Caco-2 (cell line): ENCODE data around the gene LMF2. TPM values are rescaled to one million over a fixed set of nuclear protein-coding genes. Genes with fewer than 3 reads are reported as not detected.

Experiments used
- BruUV-seq: library from RNA; stranded (reverse); fragments of 400-500 nt; replicated peaks from 2 replicates; lab custom pipeline; 2021; lab: Mats Ljungman, UMichigan
- CTCF ChIA-PET: fragments of 300-600 bp; sonication (Branson Sonifier 250); formaldehyde crosslinking; loops from one replicate; lab custom pipeline; 2022; ENCODE audit warnings: antibody characterized with exemption; lab: Charles Lee
- POLR2A ChIA-PET: fragments of 300-600 bp; sonication (Branson Sonifier 250); formaldehyde crosslinking; loops from one replicate; lab custom pipeline; 2022; ENCODE audit warnings: antibody characterized with exemption; lab: Charles Lee
- DNase-seq, 2 experiments: peaks; one replicate each; pipeline versions ENCODE4 v3.0.0 to v3.0.0-alpha.2; 2020 to 2022
- H3K27me3 ChIP-seq: replicated peaks from 2 replicates; pipeline ENCODE4 v1.6.0; 2011; ENCODE audit warnings: low read length; ENCODE audit not compliant: control insufficient read depth, insufficient read depth
- H3K36me3 ChIP-seq: 2 replicates; pipeline ENCODE4 v1.5.1; 2011; ENCODE audit warnings: low read length; ENCODE audit not compliant: control insufficient read depth, insufficient read depth
- H3K4me1 ChIP-seq: fragments of 250-450 bp; sonication (Bioruptor Pico); 2 replicates; pipeline ENCODE4 v1.5.1; 2020; ENCODE audit warnings: mild to moderate bottlenecking
- H3K4me3 ChIP-seq: 2 replicates; pipeline ENCODE4 v1.5.1; 2011; ENCODE audit warnings: low read depth, mild to moderate bottlenecking, control low read depth, low read length
- H3K9me3 ChIP-seq: fragments of 250-450 bp; sonication (Bioruptor Pico); 2 replicates; pipeline ENCODE4 v1.5.1; 2020; ENCODE audit warnings: mild to moderate bottlenecking, moderate library complexity
- H3K27ac Mint-ChIP-seq: one replicate; pipeline ENCODE4 v1.8.0; 2022; ENCODE audit warnings: mixed read lengths; ENCODE audit not compliant: unreplicated experiment
- H3K27me3 Mint-ChIP-seq: one replicate; pipeline ENCODE4 v1.8.0; 2022; ENCODE audit warnings: mixed read lengths; ENCODE audit not compliant: insufficient read depth, unreplicated experiment
- H3K36me3 Mint-ChIP-seq: one replicate; pipeline ENCODE4 v1.8.0; 2022; ENCODE audit warnings: mild to moderate bottlenecking, mixed read lengths; ENCODE audit not compliant: insufficient read depth, unreplicated experiment
- H3K4me1 Mint-ChIP-seq: one replicate; pipeline ENCODE4 v1.8.0; 2022; ENCODE audit warnings: low read depth, mixed read lengths; ENCODE audit not compliant: unreplicated experiment
- H3K4me3 Mint-ChIP-seq: one replicate; pipeline ENCODE4 v1.8.0; 2022; ENCODE audit warnings: mild to moderate bottlenecking, moderate library complexity, mixed read lengths; ENCODE audit not compliant: unreplicated experiment
- H3K9me3 Mint-ChIP-seq: one replicate; pipeline ENCODE4 v1.8.0; 2022; ENCODE audit warnings: mixed read lengths; ENCODE audit not compliant: unreplicated experiment
- intact Hi-C: fragments of 100-400 bp; cut with micrococcal nuclease; formaldehyde crosslinking; loops from one replicate; pipeline ENCODE4 v1.10.0; 2022; ENCODE audit not compliant: unreplicated experiment
- total RNA-seq: library from RNA; stranded (reverse); gene quantifications from 2 replicates; pipeline ENCODE4 v1.2.3, GENCODE V29; 2022
- TF ChIP-seq, protein P1 (sequence below), 2 experiments: fragments of 200-600 bp in 1 of 2; IDR thresholded peaks; 1 replicate in 1 of 2; 2 replicates in 1 of 2; pipeline versions ENCODE4 v1.5.1 to v1.8.0; 2011 to 2022; ENCODE audit warnings: antibody characterized with exemption in 1 of 2, control low read depth in 1 of 2, inconsistent platforms in 1 of 2, low read depth in 1 of 2, low read length in 1 of 2, mild to moderate bottlenecking in 1 of 2, moderate library complexity in 1 of 2; ENCODE audit not compliant: insufficient read depth in 1 of 2, severe bottlenecking in 1 of 2, unreplicated experiment in 1 of 2

LMF2 gene
- total RNA-seq, 1 experiment from 2014 or later: 68.8 TPM

GRCh38 chr22:50529416-50529896 is 22.0 kb upstream of the LMF2 start:
- Histone ChIP-seq H3K27me3 (no peaks in the 10 kb centered on the region), H3K36me3 (no peaks in the 10 kb centered on the region), H3K4me1 (peaks cover 35% of the 10 kb centered on the region), H3K9me3 (no peaks in the 10 kb centered on the region), H3K4me3 (no peak overlapping the region)
- TF ChIP-seq, protein P1, sequence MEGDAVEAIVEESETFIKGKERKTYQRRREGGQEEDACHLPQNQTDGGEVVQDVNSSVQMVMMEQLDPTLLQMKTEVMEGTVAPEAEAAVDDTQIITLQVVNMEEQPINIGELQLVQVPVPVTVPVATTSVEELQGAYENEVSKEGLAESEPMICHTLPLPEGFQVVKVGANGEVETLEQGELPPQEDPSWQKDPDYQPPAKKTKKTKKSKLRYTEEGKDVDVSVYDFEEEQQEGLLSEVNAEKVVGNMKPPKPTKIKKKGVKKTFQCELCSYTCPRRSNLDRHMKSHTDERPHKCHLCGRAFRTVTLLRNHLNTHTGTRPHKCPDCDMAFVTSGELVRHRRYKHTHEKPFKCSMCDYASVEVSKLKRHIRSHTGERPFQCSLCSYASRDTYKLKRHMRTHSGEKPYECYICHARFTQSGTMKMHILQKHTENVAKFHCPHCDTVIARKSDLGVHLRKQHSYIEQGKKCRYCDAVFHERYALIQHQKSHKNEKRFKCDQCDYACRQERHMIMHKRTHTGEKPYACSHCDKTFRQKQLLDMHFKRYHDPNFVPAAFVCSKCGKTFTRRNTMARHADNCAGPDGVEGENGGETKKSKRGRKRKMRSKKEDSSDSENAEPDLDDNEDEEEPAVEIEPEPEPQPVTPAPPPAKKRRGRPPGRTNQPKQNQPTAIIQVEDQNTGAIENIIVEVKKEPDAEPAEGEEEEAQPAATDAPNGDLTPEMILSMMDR (IDR thresholded peaks at IDR 0.05; ENCODE audit: insufficient read depth in 1 of 2, low read depth in 1 of 2, low read length in 1 of 2, severe bottlenecking in 1 of 2, unreplicated experiment in 1 of 2): no peak
- DNase-seq: peak in 1 of 2 experiments; percentile 34
- Mint-ChIP-seq H3K9me3 (no peaks in the 10 kb centered on the region), H3K27me3 (no peaks in the 10 kb centered on the region), H3K4me3 (no peak overlapping the region), H3K27ac (no peak overlapping the region), H3K36me3 (peaks cover 56% of the 10 kb centered on the region), H3K4me1 (peaks cover 32% of the 10 kb centered on the region)
- ChIA-PET POLR2A (no interaction called here), CTCF (interaction anchor here (0.6 kb wide), 1 partner anchor 91 kb away, joined by 6 read pairs; no protein-coding TSS in a partner anchor)
- intact Hi-C loops: loop anchor here (5.0 kb wide), 1 partner anchor 53 kb away; the partner anchor contains the start of gene CHKB
- no TSS peak for BruUV-seq

DNA sequence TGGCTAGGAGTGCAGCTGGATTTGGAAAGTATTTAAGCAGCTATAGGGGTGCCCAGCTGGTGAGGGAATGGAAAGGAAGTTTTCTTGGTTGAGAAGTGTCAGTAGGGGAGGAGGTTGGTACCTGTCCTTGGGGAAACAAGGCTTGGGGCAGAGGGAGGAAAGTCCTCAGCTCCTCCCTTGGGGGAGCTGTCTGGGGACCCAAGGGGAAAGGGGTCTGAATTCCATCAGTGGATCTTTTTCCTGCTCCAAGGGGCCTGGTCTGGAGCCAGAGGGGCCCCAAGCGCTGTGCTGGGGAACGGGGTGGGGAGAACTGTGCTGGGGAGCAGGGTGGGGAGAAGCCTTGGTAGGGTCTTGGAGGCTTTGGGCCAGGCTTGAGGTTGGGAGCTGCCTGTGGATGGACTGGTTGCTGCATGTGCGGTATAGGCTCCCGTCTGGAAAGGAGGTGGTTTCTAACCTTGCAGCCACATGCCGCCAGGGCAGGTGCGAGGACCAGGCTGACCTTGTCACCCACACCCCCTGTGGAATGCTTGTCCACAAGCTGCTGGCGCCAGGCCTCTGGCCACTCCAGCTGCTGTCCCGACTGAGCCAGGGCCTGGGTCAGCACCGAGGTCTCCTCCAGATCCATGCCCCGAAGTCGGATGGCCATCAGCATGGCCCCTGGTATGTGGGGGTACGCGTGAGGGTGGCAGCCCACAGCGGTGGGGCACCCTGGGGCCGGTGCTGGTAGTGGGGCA is 21.3 kb upstream of the LMF2 start:
- Histone ChIP-seq H3K4me1 (peaks cover 35% of the 10 kb centered on the region), H3K4me3 (no peak overlapping the region), H3K9me3 (no peaks in the 10 kb centered on the region), H3K36me3 (no peaks in the 10 kb centered on the region), H3K27me3 (no peaks in the 10 kb centered on the region)
- CTCF ChIA-PET: interaction anchor here (0.6 to 1.4 kb wide), 2 partner anchors 21 to 91 kb away, joined by 3 to 6 read pairs; partner anchors contain the start of genes LMF2 and NCAPH2
- intact Hi-C loops: loop anchor here (5.0 kb wide), 1 partner anchor 53 kb away; the partner anchor contains the start of gene CHKB
- H3K27me3 Mint-ChIP-seq: no peaks in the 10 kb centered on the region
- no TSS peak for BruUV-seq
- TF ChIP-seq, protein P1 (IDR thresholded peaks at IDR 0.05; ENCODE audit: insufficient read depth in 1 of 2, low read depth in 1 of 2, low read length in 1 of 2, severe bottlenecking in 1 of 2, unreplicated experiment in 1 of 2): no peak
- H3K36me3 Mint-ChIP-seq: peaks cover 59% of the 10 kb centered on the region
- peak; percentile 39 to 55 for DNase-seq
- peak overlapping the region; percentile 69 for H3K27ac Mint-ChIP-seq
- no peaks in the 10 kb centered on the region for H3K9me3 Mint-ChIP-seq
- POLR2A ChIA-PET: no interaction called here
- peak overlapping the region; percentile 89 for H3K4me3 Mint-ChIP-seq
- peaks cover 28% of the 10 kb centered on the region for H3K4me1 Mint-ChIP-seq

DNA sequence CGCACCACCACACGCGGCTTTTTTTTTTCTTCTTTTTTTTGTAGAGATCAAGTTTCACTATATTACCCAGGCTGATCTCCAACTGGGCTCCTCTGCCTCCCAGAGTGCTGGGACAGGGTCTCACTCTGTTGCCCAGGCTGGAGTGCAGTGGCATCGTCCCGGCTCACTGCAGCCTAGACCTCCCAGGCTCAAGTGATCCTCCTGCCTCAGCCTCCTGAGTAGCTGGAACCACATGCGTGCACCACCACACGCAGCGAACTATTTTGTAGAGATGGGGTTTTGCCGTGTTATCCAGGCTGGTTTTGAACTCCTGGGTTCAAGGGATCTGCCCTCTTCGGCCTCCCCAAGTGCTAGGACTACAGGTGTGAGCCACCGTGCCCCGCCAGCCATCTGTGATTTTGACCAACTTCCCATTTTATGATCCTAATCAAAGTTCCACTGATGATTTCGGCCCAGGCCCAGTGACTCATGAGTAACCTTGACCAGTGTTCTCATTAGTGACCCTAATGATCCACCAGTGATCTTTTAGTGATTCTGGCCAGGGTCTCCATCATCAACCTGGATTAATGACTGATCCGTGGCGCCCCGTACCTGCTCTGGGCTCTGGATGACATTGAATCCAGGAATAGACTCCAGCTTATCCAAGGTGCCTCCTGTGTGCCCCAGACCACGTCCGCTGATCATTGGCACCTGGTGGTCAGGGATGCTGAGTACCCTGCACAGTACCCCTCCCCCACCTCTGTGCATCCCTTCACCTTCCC is 20.6 kb upstream of the LMF2 start:
- H3K9me3 ChIP-seq: no peaks in the 10 kb centered on the region
- Mint-ChIP-seq H3K36me3 (peaks cover 59% of the 10 kb centered on the region), H3K4me1 (peaks cover 21% of the 10 kb centered on the region), H3K27me3 (no peaks in the 10 kb centered on the region), H3K9me3 (no peaks in the 10 kb centered on the region), H3K4me3 (peak overlapping the region; percentile 89), H3K27ac (peak overlapping the region; percentile 69)
- POLR2A ChIA-PET: no interaction called here
- peak in 1 of 2 experiments; percentile 28 for DNase-seq
- BruUV-seq: no TSS peak
- H3K4me3 ChIP-seq: no peak overlapping the region
- TF ChIP-seq, protein P1 (IDR thresholded peaks at IDR 0.05; ENCODE audit: insufficient read depth in 1 of 2, low read depth in 1 of 2, low read length in 1 of 2, severe bottlenecking in 1 of 2, unreplicated experiment in 1 of 2): no peak
- H3K36me3 ChIP-seq: no peaks in the 10 kb centered on the region
- intact Hi-C loops: loop anchor here (5.0 kb wide), 1 partner anchor 54 kb away; the partner anchor contains the start of gene CHKB
- no peaks in the 10 kb centered on the region for H3K27me3 ChIP-seq
- H3K4me1 ChIP-seq: peaks cover 29% of the 10 kb centered on the region
- CTCF ChIA-PET: interaction anchor here (1.4 kb wide), 1 partner anchor 20 kb away, joined by 3 read pairs; the partner anchor contains the start of genes LMF2 and NCAPH2
